ENCODE results near the gene BUD31.
A peak's percentile ranks its signal among the peaks of the same experiment; 100 is the strongest.
"Not testable (repeated sequence)": the region's sequence is repeated elsewhere in the genome, so short reads cannot be mapped to it uniquely, and the experiment has no call there.

The BUD31 gene

GRCh38 chr7:99408379-99409191 is at the start of gene BUD31, which contains the start of gene PDAP1:
Gene BUD31 (plus strand): TSS chr7:99408969. CDS start chr7:99411093, 2,124 bp downstream.
Gene PDAP1 (minus strand): TSS chr7:99408597. CDS start chr7:99408548, 49 bp downstream.
- DNase-seq (ENCODE audit: low read depth in 2 of 2): peak; percentile 83 to 88

- DNase-seq (ENCODE audit: low read depth in 2 of 2): no peak
These were observed 49.2 kb upstream of the BUD31 start for GRCh38 chr7:99359465-99360154.

- DNase-seq (ENCODE audit: low read depth in 2 of 2): no peak
These were observed 46.0 kb upstream of the BUD31 start for GRCh38 chr7:99362801-99363200.

GRCh38 chr7:99363286-99363685 is 45.5 kb upstream of the BUD31 start:
- DNase-seq (ENCODE audit: low read depth in 2 of 2): no peak

GRCh38 chr7:99365318-99366141 is 43.2 kb upstream of the BUD31 start:
- no peak for DNase-seq (ENCODE audit: low read depth in 2 of 2)

GRCh38 chr7:99366646-99367045 is 42.1 kb upstream of the BUD31 start:
- no peak for DNase-seq (ENCODE audit: low read depth in 2 of 2)

GRCh38 chr7:99368750-99369389 is 39.9 kb upstream of the BUD31 start:
- DNase-seq (ENCODE audit: low read depth in 2 of 2): no peak

GRCh38 chr7:99369767-99370391 is 38.9 kb upstream of the BUD31 start:
- DNase-seq (ENCODE audit: low read depth in 2 of 2): no peak

GRCh38 chr7:99371376-99371920 is 37.3 kb upstream of the BUD31 start:
- no peak for DNase-seq (ENCODE audit: low read depth in 2 of 2)

- DNase-seq (ENCODE audit: low read depth in 2 of 2): no peak
These were observed 36.3 kb upstream of the BUD31 start for GRCh38 chr7:99372275-99373090.

GRCh38 chr7:99373091-99374066 is 35.4 kb upstream of the BUD31 start:
- no peak for DNase-seq (ENCODE audit: low read depth in 2 of 2)

GRCh38 chr7:99374111-99375064 is 34.4 kb upstream of the BUD31 start, which contains the start of gene ARPC1B:
Gene ARPC1B (plus strand): TSS chr7:99374730. CDS start chr7:99385715, 10,985 bp downstream.
- DNase-seq (ENCODE audit: low read depth in 2 of 2): peak; percentile 71 to 87

- peak in 1 of 2 donors; percentile 60 for DNase-seq (ENCODE audit: low read depth in 2 of 2)
These were observed 33.5 kb upstream of the BUD31 start for GRCh38 chr7:99375070-99375807.

- peak in 1 of 2 donors; percentile 34 for DNase-seq (ENCODE audit: low read depth in 2 of 2)
These were observed 29.7 kb upstream of the BUD31 start for GRCh38 chr7:99379043-99379577.

GRCh38 chr7:99379693-99380031 is 29.1 kb upstream of the BUD31 start:
- DNase-seq (ENCODE audit: low read depth in 2 of 2): not testable (repeated sequence)

GRCh38 chr7:99380032-99380822 is 28.5 kb upstream of the BUD31 start:
- peak in 1 of 2 donors; percentile 24 for DNase-seq (ENCODE audit: low read depth in 2 of 2)
